Neuron (in vitro differentiated cells): ENCODE data around the gene ANKRD44.

Experiments
- H2AFZ ChIP-seq: one replicate; pipeline ENCODE4 v1.6.1; 2013; ENCODE audit warnings: low read depth, mild to moderate bottlenecking, inconsistent platforms, low read length, moderate library complexity
- H3K27me3 ChIP-seq: one replicate; pipeline ENCODE4 v1.6.1; 2013; ENCODE audit warnings: low read length; ENCODE audit not compliant: insufficient read depth
- H3K36me3 ChIP-seq: one replicate; pipeline ENCODE4 v1.6.1; 2013; ENCODE audit warnings: low read length; ENCODE audit not compliant: insufficient read depth
- H3K4me1 ChIP-seq: one replicate; pipeline ENCODE4 v1.6.1; 2013; ENCODE audit warnings: low read length; ENCODE audit not compliant: insufficient read depth
- H3K4me3 ChIP-seq: 2 replicates; pipeline ENCODE4 v1.5.1; 2013; ENCODE audit warnings: mild to moderate bottlenecking, low read length, moderate library complexity
- H3K9me3 ChIP-seq: one replicate; pipeline ENCODE4 v1.6.1; 2013; ENCODE audit warnings: low read length

The ANKRD44 gene

GRCh38 chr2:197135806-197136205 is 174.8 kb downstream of the ANKRD44 start:
- H3K27me3 ChIP-seq = no peaks in the 10 kb centered on the region
- H2AFZ ChIP-seq = no peak overlapping the region
- no peaks in the 10 kb centered on the region for H3K4me1 ChIP-seq
- H3K4me3 ChIP-seq = no peak overlapping the region
- H3K9me3 ChIP-seq = no peaks in the 10 kb centered on the region
- no peaks in the 10 kb centered on the region for H3K36me3 ChIP-seq

- H3K9me3 ChIP-seq = no peaks in the 10 kb centered on the region
- no peak overlapping the region for H3K4me3 ChIP-seq
- H3K27me3 ChIP-seq = no peaks in the 10 kb centered on the region
- no peaks in the 10 kb centered on the region for H3K4me1 ChIP-seq
- H3K36me3 ChIP-seq = no peaks in the 10 kb centered on the region
- H2AFZ ChIP-seq = no peak overlapping the region
Measured at GRCh38 chr2:197134206-197134605, 176.4 kb downstream of the ANKRD44 start.

GRCh38 chr2:197131558-197131855 is 179.1 kb downstream of the ANKRD44 start:
- H3K4me3 ChIP-seq = no peak overlapping the region
- H3K36me3 ChIP-seq = no peaks in the 10 kb centered on the region
- H3K4me1 ChIP-seq = no peaks in the 10 kb centered on the region
- no peaks in the 10 kb centered on the region for H3K27me3 ChIP-seq
- H2AFZ ChIP-seq = no peak overlapping the region
- no peaks in the 10 kb centered on the region for H3K9me3 ChIP-seq

- Histone ChIP-seq H3K36me3 (no peaks in the 10 kb centered on the region), H3K9me3 (no peaks in the 10 kb centered on the region), H2AFZ (no peak overlapping the region), H3K27me3 (no peaks in the 10 kb centered on the region), H3K4me1 (no peaks in the 10 kb centered on the region), H3K4me3 (no peak overlapping the region)
Measured at GRCh38 chr2:197130318-197130717, 180.3 kb downstream of the ANKRD44 start.

GRCh38 chr2:197128897-197129296 is 181.7 kb downstream of the ANKRD44 start:
- Histone ChIP-seq H3K4me3 (no peak overlapping the region), H3K36me3 (no peaks in the 10 kb centered on the region), H3K4me1 (no peaks in the 10 kb centered on the region), H2AFZ (no peak overlapping the region), H3K9me3 (no peaks in the 10 kb centered on the region), H3K27me3 (no peaks in the 10 kb centered on the region)

GRCh38 chr2:197128126-197128525 is 182.5 kb downstream of the ANKRD44 start:
- Histone ChIP-seq H3K4me3 (no peak overlapping the region), H3K27me3 (no peaks in the 10 kb centered on the region), H2AFZ (no peak overlapping the region), H3K9me3 (no peaks in the 10 kb centered on the region), H3K36me3 (no peaks in the 10 kb centered on the region), H3K4me1 (no peaks in the 10 kb centered on the region)

- Histone ChIP-seq H2AFZ (no peak overlapping the region), H3K9me3 (no peaks in the 10 kb centered on the region), H3K4me1 (no peaks in the 10 kb centered on the region), H3K36me3 (no peaks in the 10 kb centered on the region), H3K27me3 (no peaks in the 10 kb centered on the region), H3K4me3 (no peak overlapping the region)
Measured at GRCh38 chr2:197126630-197127352, 183.8 kb downstream of the ANKRD44 start.

GRCh38 chr2:197124639-197125390 is 185.8 kb downstream of the ANKRD44 start:
- no peak overlapping the region for H2AFZ ChIP-seq
- no peaks in the 10 kb centered on the region for H3K27me3 ChIP-seq
- no peaks in the 10 kb centered on the region for H3K9me3 ChIP-seq
- no peak overlapping the region for H3K4me3 ChIP-seq
- H3K36me3 ChIP-seq = no peaks in the 10 kb centered on the region
- no peaks in the 10 kb centered on the region for H3K4me1 ChIP-seq

- Histone ChIP-seq H3K4me3 (no peak overlapping the region), H2AFZ (no peak overlapping the region), H3K4me1 (no peaks in the 10 kb centered on the region), H3K27me3 (no peaks in the 10 kb centered on the region), H3K36me3 (no peaks in the 10 kb centered on the region), H3K9me3 (no peaks in the 10 kb centered on the region)
Measured at GRCh38 chr2:197122821-197123220, 187.8 kb downstream of the ANKRD44 start.

- Histone ChIP-seq H2AFZ (no peak overlapping the region), H3K36me3 (no peaks in the 10 kb centered on the region), H3K4me3 (no peak overlapping the region), H3K4me1 (no peaks in the 10 kb centered on the region), H3K27me3 (no peaks in the 10 kb centered on the region), H3K9me3 (no peaks in the 10 kb centered on the region)
Measured at GRCh38 chr2:197121756-197122385, 188.7 kb downstream of the ANKRD44 start.

GRCh38 chr2:197121255-197121654 is 189.3 kb downstream of the ANKRD44 start:
- H3K36me3 ChIP-seq = no peaks in the 10 kb centered on the region
- H3K4me3 ChIP-seq = no peak overlapping the region
- no peak overlapping the region for H2AFZ ChIP-seq
- H3K27me3 ChIP-seq = no peaks in the 10 kb centered on the region
- H3K9me3 ChIP-seq = no peaks in the 10 kb centered on the region
- H3K4me1 ChIP-seq = no peaks in the 10 kb centered on the region

GRCh38 chr2:197116306-197116879 is 194.2 kb downstream of the ANKRD44 start:
- Histone ChIP-seq H3K36me3 (no peaks in the 10 kb centered on the region), H2AFZ (no peak overlapping the region)

GRCh38 chr2:197115325-197115724 is 195.3 kb downstream of the ANKRD44 start:
- H2AFZ ChIP-seq = no peak overlapping the region
- H3K27me3 ChIP-seq = no peaks in the 10 kb centered on the region
- H3K4me1 ChIP-seq = no peaks in the 10 kb centered on the region
- no peaks in the 10 kb centered on the region for H3K36me3 ChIP-seq
- H3K4me3 ChIP-seq = no peak overlapping the region
- H3K9me3 ChIP-seq = no peaks in the 10 kb centered on the region

More at GRCh38 chr2:197116306-197116879, 194.2 kb downstream of the ANKRD44 start:
- no peaks in the 10 kb centered on the region for H3K9me3 ChIP-seq
- H3K4me3 ChIP-seq = no peak overlapping the region
- H3K27me3 ChIP-seq = no peaks in the 10 kb centered on the region
- H3K4me1 ChIP-seq = no peaks in the 10 kb centered on the region
